Measurements from ENCODE around the gene LCN2.
"Not testable (repeated sequence)": the region's sequence is repeated elsewhere in the genome, so short reads cannot be mapped to it uniquely, and the experiment has no call there.

The LCN2 gene

GRCh38 chr9:128166169-128166568, 16.9 kb downstream of the LCN2 start:
- no peak for DNase-seq (ENCODE audit: low read depth in 2 of 2, low spot score in 1 of 2)

GRCh38 chr9:128167209-128167608, 18.0 kb downstream of the LCN2 start:
- no peak for DNase-seq (ENCODE audit: low read depth in 2 of 2, low spot score in 1 of 2)

DNA sequence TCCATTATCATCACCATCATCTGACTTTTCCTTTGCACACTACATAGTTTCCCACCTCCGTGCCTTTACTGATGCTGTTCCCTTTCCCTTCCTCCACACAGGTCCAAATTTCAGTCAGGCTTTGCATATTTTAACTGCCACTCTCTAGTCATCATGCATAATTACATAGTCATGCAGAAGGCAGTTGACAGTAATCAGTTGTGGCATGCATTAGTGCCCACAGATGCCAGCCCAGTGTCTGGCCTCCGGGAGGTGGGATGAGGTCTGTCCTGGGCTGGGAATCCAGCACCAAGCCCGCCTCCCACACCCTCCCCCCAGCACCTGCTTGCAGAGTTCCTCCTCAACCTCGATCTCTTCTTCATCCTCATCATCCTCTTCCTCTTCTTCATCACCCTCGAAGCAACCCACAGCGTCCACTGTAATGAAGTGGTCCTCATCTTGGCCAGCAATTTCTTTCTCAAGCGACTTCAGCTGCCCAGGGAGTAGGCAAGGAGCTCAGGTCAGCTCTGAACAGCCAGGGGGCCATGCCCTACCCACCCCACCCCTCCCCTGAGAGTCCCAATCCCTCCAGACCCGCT, 19.6 kb downstream of the LCN2 start:
- no peak for DNase-seq (ENCODE audit: low read depth in 2 of 2, low spot score in 1 of 2)

DNA sequence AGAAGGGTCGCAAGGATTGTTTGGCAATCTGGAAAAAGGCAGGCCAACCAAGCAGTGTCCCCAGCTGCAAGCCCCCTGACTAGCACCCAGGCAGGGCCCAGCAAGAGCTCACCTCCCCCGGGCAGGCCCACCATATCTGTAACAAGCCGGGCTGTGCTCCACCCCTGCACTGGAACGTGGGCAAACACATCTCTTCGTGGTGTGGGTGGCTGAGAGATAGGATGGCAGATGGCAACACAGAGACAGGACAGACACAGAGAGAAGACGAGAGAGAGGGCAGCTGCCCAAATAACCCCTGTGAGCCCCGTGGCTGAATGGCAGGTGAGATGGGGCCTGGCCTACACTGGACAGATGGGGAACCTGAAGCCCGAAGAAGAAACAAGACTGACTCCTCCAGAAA, 20.2 kb downstream of the LCN2 start:
- DNase-seq (ENCODE audit: low read depth in 2 of 2, low spot score in 1 of 2): no peak

DNA sequence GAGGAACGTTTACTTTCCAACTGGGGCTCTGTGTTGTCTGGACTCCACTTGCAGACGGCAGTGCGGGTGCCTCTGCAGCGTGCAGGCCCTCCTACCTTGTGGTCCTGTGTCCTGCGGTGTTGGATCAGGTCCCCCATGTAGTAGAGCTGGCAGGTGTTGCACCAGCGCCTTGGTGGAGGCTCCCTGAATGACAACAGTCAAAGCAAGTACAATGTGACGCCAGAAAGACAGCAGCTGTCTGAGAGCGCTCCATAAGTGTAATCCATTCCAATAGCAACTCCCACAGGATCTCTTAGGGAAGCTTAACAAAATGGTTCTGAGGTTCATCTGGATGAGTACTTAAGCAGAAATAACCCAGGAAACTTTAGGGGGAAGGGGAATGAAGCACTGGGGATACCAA, 20.7 kb downstream of the LCN2 start:
- no peak for DNase-seq (ENCODE audit: low read depth in 2 of 2, low spot score in 1 of 2)

DNA sequence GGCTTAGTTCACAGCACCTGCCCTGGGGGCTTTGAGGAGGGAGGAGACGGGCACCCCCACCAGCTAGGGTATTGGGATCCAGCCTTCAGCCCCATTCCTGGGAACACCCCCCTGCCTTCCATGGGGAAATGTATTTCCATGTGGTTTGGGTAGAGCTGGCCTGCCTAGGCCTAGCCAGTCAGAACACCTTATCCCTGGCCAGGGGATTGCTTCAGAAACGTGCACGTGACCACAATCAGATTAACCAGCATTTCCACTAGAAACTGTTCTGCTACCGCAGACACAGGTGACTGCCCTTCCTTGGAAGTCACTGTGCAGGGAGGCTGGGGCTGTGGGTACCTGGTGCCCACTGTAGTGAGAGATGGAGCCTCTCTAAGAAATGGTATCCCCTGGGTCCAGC, 24.8 kb downstream of the LCN2 start:
- DNase-seq (ENCODE audit: low read depth in 2 of 2, low spot score in 1 of 2): no peak

DNA sequence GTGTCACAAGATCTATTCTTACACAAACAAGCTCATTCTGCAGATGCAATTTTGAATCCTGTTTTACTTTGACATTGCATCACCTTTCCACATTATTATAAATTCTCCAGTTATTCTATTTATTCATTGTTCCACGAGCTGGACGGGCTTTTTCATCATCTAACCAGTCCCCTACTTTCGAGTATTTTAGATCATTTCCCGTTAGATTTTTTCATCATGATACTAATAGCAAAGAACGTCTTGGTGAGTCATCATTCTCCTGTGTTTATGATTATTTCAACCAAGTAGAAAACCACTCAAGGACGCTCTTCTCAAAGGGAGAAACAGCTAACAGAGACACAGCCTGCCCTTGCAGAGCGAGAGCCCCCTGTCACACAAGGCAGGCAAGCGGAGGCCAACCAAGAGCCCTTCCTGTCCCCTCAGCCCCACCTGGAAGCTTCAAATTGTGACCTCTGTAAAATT, 25.9 kb downstream of the LCN2 start:
- DNase-seq (ENCODE audit: low read depth in 2 of 2, low spot score in 1 of 2): no peak

DNA sequence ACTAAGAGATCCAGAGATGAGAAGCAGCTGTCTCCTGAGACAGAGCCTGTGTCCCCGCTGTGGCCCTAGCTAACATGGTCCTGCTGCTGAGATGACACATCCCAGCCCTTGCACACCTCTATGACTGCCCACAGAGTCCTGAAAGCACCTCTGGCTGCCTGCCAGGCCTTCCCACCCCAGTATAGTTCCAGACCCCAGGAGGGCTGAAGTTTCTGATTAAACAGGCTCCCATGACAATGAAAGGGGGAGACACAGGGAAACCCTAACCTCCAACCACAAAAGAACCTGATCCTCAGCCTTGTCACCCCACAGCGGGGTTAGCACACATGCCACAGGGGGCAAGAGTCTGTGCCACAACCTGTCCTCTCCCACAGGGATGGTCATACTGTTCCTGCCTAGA, 26.5 kb downstream of the LCN2 start:
- no peak for DNase-seq (ENCODE audit: low read depth in 2 of 2, low spot score in 1 of 2)

GRCh38 chr9:128178806-128179431, 29.7 kb downstream of the LCN2 start:
- no peak for DNase-seq (ENCODE audit: low read depth in 2 of 2, low spot score in 1 of 2)

DNA sequence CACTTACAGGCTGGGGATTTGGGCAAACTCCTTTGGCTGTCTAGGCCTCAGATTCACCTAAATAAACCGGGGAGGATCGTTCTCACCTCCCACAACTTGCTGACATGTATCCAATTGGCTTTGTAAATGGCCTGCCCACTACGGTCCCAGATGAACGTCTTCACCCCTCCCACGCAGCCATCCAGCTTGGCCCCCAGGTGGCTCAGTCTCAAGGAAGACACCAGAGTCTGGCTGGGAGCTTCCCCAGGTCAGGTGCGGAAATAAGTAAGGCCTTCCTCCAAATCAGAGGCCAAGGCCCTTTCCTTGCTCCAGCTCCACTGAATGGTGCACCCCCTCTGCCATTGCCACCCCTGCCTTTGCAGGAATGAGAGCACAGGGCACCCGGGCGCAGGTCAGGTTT, 30.7 kb downstream of the LCN2 start:
- no peak for DNase-seq (ENCODE audit: low read depth in 2 of 2, low spot score in 1 of 2)

DNA sequence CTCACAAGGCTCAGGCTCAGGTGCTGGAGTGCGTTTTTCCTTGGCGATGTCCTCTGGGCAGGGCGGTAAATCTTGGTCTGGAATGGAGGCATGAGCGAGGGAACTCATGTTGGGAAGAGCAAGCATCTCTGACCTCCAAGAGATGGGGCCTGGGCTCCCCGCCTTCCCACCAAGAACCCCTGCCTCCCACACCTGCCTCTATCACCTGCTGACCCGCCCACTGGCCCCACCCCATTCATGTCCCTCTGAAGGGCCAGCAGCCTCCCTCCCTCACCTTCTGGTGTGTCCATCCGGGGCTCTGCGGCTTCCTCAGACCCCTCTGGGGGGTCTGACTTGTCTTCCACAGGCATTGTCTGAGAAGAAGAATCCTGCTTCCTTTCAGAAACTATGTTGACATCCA, 31.2 kb downstream of the LCN2 start:
- DNase-seq (ENCODE audit: low read depth in 2 of 2, low spot score in 1 of 2): no peak

GRCh38 chr9:128181480-128181879, 32.2 kb downstream of the LCN2 start:
- not testable (repeated sequence) for DNase-seq (ENCODE audit: low read depth in 2 of 2, low spot score in 1 of 2)

DNA sequence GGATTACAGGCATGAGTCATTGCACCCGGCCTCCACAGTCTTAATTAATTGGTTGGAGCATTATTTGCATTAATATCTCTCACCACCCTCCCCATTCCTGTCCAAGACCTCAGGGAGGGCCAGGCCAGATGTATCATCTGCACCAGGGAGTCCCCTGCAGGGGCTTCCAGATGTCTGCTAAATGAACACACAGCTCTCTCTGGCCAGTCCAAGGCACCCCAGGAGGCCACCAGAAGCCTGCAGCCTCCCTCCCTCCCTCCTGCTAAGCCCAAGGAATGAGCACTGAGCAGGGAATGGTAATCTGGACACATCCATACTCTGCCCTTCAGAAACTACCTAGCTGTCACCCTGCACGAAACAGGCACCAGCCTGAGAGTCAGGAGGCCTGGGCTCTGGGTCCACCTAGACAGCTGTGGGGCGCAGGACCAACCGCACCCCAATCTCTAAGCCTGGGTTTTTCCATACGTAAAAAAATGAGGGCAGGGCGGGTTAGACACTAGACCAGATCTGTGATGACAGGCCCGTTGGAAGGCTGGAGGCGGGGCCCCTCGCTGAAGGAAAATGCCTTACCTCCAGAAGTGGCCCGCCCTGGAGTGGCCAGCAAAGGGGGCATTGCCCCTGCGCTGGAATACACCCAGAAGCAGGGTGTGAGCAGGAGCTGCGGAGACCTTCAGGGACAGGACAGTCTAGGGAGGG, 33.8 kb downstream of the LCN2 start:
- DNase-seq (ENCODE audit: low read depth in 2 of 2, low spot score in 1 of 2): no peak

GRCh38 chr9:128185979-128186965, 37.0 kb downstream of the LCN2 start:
- DNase-seq (ENCODE audit: low read depth in 2 of 2, low spot score in 1 of 2): no peak

DNA sequence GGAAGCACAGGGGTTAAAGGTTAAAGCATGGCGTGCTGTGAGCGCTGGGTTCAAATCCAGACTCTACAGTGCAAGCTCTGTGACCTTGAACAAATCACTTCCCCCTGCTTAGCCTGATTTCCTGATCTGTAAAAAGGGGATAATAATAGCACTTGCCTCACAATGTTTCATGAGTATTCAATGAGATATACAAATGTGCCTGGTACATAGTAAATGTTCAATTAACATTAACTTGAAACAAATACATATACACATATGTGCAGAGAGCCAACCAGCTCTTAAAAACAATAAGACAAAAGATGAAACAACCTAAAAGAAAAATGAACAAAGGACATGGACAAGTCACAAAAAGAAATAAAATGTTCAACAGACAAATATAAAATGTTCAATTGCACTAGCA, 38.1 kb downstream of the LCN2 start:
- DNase-seq (ENCODE audit: low read depth in 2 of 2, low spot score in 1 of 2): no peak

GRCh38 chr9:128188209-128188608, 39.0 kb downstream of the LCN2 start:
- no peak for DNase-seq (ENCODE audit: low read depth in 2 of 2, low spot score in 1 of 2)

DNA sequence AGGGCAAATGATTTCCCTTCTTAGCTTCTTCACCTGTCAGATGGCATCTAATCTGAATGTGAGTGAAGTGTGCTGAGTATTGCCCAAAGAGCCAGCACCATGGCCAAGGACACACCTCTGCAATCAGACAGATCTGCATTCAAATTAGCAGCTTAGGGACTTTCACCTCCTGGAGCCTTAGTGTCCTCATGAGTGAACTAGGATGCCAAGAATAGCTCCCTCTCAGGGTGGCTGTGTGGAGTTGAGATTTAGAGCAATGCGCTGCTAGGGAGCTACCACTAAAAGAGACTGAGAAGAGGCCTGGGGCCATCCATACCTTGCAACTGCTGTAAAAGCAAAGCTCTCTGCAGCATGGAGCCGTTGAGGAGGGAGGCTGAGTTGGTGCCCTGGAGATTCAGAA, 40.8 kb downstream of the LCN2 start:
- no peak for DNase-seq (ENCODE audit: low read depth in 2 of 2, low spot score in 1 of 2)

DNA sequence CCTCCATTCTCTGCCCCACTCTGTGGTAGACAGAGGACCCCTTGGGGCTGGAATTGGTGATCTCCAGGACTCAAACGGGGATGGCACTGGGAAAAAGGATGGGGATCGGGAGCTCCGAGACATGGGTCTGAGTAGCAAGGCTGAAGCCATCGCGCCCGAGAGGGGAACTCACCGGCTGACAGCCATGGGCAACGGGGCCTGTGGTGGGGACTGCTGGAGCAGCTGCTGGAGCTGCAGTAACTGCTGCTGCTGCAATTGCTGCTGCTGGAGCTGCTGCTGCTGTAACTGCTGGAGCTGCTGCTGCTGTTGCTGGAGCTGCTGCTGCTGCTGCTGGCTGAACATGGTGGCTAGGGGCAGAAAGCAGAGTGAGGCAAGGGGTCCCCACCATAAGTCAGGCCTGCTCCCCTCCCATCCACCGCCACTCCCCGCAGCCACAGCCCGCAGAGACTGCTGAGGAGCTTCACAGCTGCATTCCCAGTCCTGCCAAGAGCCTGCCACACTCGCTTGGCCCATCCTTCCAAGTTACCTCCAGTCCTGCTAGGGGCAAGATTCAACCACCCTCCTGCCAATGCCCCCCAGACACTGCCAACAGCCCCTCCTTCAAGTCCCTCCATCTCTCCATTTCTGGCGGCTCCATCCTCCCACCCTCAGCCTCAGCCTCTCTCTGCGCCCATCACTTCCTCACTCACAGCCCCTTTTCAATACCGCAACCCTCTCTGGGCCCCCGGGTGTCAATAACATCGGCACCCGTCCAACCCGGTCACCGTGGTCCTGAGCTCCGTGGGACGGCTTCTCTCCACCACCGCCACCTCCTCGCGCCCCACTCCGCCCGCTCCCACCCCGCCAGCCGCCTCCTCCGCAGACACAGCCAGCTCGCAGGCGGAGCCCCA, 41.5 kb downstream of the LCN2 start:
- no peak for DNase-seq (ENCODE audit: low read depth in 2 of 2, low spot score in 1 of 2)

DNA sequence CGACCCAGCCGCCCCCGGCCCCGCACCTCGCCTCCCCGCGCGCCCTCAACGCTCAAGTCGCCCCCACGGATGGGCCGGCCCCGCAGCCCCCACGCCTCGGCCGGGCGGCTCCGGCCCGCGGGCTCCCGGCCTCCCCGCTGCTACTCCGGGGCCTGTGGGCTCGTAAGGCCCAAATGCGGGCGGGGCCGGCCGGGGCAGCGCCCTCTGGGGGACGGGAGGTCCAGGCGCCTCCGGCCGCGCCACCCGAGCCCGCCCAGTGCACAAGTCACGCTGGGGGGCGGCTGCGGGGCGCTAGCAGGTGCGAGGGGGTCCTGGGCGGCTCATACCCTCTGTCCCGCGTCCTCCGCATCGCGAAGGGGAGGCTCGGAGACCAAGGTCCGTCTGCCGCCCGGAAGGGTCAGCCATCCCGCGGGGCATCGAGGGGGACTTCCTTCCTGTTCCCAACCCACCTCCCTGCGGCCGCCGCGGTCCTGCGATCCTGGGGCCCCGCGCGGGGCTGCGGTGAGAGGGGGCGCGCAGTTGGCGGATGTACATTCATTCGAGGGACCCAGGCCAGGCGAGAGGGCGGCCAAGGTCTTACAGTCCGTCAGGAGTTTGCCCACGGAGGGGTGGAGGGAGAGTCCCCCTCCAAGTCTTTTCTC, 42.3 kb downstream of the LCN2 start, which contains the start of gene CIZ1:
Gene CIZ1 (minus strand): TSS at position 167 of the 641 bp plus-strand sequence. CDS start 715 bp downstream, outside the sequence.
- DNase-seq (ENCODE audit: low read depth in 2 of 2, low spot score in 1 of 2): peak; percentile 38 to 42
